GM12873 (cell line): ENCODE data around the gene PTPN5.

Source experiments
- CTCF ChIP-seq: IDR thresholded peaks from 2 replicates; pipeline ENCODE4 v1.5.1; 2012; ENCODE audit warnings: low read depth, mild to moderate bottlenecking, moderate library complexity, low read length, control low read depth; ENCODE audit not compliant: insufficient read depth; ENCODE audit errors: missing control alignments

The PTPN5 gene

GRCh38 chr11:18794956-18795355, 3.4 kb upstream of the PTPN5 start:
- TF ChIP-seq CTCF: no peak

GRCh38 chr11:18792827-18793226, 1.2 kb upstream of the PTPN5 start:
- no peak for TF ChIP-seq CTCF

- no peak for TF ChIP-seq CTCF
Observed at GRCh38 chr11:18791969-18792628, 501 bp upstream of the PTPN5 start.

GRCh38 chr11:18790883-18791206, 753 bp downstream of the PTPN5 start:
- TF ChIP-seq CTCF: no peak

GRCh38 chr11:18789942-18790341, 1.7 kb downstream of the PTPN5 start:
- no peak for TF ChIP-seq CTCF

GRCh38 chr11:18785411-18785810, 6.2 kb downstream of the PTPN5 start:
- TF ChIP-seq CTCF: no peak

- TF ChIP-seq CTCF: no peak
Observed at GRCh38 chr11:18780896-18781295, 10.7 kb downstream of the PTPN5 start.
